Panc1 (cell line): ENCODE measurements around the gene NDUFA13. TPM values are rescaled to one million over a fixed set of nuclear protein-coding genes. Genes with fewer than 3 reads are reported as not detected.

Experiments used
- ATAC-seq: fragments of 200-7000 bp; cut with Tn5 transposase; 2 replicates; pipeline ENCODE4 v1.9.1; 2020; ENCODE audit warnings: mild to moderate bottlenecking, moderate library complexity
- BruUV-seq: library from RNA; stranded (reverse); fragments of 400-500 nt; replicated peaks from 2 replicates; lab custom pipeline; 2021; lab: Mats Ljungman, UMichigan
- CTCF ChIA-PET: fragments of 300-600 bp; sonication (Branson Sonifier 250); formaldehyde crosslinking; loops from one replicate; lab custom pipeline; 2022; ENCODE audit warnings: antibody characterized with exemption; lab: Charles Lee
- POLR2A ChIA-PET: fragments of 300-600 bp; sonication (Branson Sonifier 250); formaldehyde crosslinking; loops from one replicate; lab custom pipeline; 2022; ENCODE audit warnings: antibody characterized with exemption; lab: Charles Lee
- DNase-seq: peaks from one replicate; pipeline ENCODE4 v3.0.0-alpha.2; 2010; ENCODE audit warnings: low read depth, low spot score
- H3K27ac ChIP-seq: 2 replicates; pipeline ENCODE4 v1.5.1; 2011; ENCODE audit warnings: mild to moderate bottlenecking, low read length, inconsistent platforms
- H3K27me3 ChIP-seq: fragments of 200-500 bp; sonication (Bioruptor generic); 2 replicates; pipeline ENCODE4 v1.6.0; 2014; ENCODE audit warnings: low read length, inconsistent platforms; ENCODE audit not compliant: control insufficient read depth, insufficient read depth
- H3K36me3 ChIP-seq: fragments of 200-500 bp; sonication (Bioruptor generic); 2 replicates; pipeline ENCODE4 v1.5.1; 2014; ENCODE audit warnings: inconsistent platforms, mild to moderate bottlenecking, low read length, moderate library complexity; ENCODE audit not compliant: control insufficient read depth, insufficient read depth
- H3K4me1 ChIP-seq: 2 replicates; pipeline ENCODE4 v1.5.1; 2011; ENCODE audit warnings: inconsistent platforms, mild to moderate bottlenecking, low read length, moderate library complexity; ENCODE audit not compliant: control insufficient read depth, insufficient read depth
- H3K4me3 ChIP-seq, 2 experiments: 2 replicates each; pipeline ENCODE4 v1.5.1; 2011 to 2012; ENCODE audit warnings: low read depth in 2 of 2, low read length in 2 of 2, mild to moderate bottlenecking in 2 of 2, inconsistent platforms in 1 of 2, moderate library complexity in 1 of 2
- H3K9me3 ChIP-seq: fragments of 200-500 bp; sonication (Bioruptor generic); 2 replicates; pipeline ENCODE4 v1.5.1; 2014; ENCODE audit warnings: low read depth, mild to moderate bottlenecking, inconsistent platforms, low read length, moderate library complexity; ENCODE audit not compliant: control insufficient read depth, insufficient read depth
- POLR2AphosphoS5 ChIP-seq: IDR thresholded peaks from 2 replicates; pipeline ENCODE4 v1.6.1; 2012; ENCODE audit warnings: mild to moderate bottlenecking, low read depth, low read length, moderate library complexity
- SIN3A ChIP-seq: IDR thresholded peaks from 2 replicates; pipeline ENCODE4 v1.6.1; 2012; ENCODE audit warnings: low read depth, mild to moderate bottlenecking, low read length, moderate library complexity, borderline replicate concordance; ENCODE audit not compliant: insufficient read depth
- TCF7L2 ChIP-seq: IDR thresholded peaks from 2 replicates; pipeline ENCODE4 v1.6.1; 2011; ENCODE audit warnings: mild to moderate bottlenecking, low read depth, low read length, inconsistent platforms
- in situ Hi-C: cut with HindIII; loops from 2 replicates; pipeline ENCODE4 v1.10.0; 2016; ENCODE audit warnings: low sequenced_read_pairs, low pct_unique_long_range_greater_than_20kb
- intact Hi-C: fragments of 100-400 bp; cut with micrococcal nuclease; formaldehyde crosslinking; loops from one replicate; pipeline ENCODE4 v1.10.0; 2022; ENCODE audit not compliant: unreplicated experiment
- total RNA-seq: library from RNA; stranded (reverse); gene quantifications from one replicate; pipeline ENCODE4 v1.2.1, GENCODE V29; 2021; ENCODE audit not compliant: unreplicated experiment
- TF ChIP-seq, protein P1 (sequence below), 2 experiments: IDR thresholded peaks; 2 replicates each; pipeline ENCODE4 v1.6.1; 2011 to 2012; ENCODE audit warnings: low read depth in 2 of 2, control low read depth in 1 of 2, low read length in 1 of 2, mild to moderate bottlenecking in 1 of 2, moderate library complexity in 1 of 2; ENCODE audit not compliant: insufficient read depth in 1 of 2
- TF ChIP-seq, protein P2 (sequence below): fragments of 450-650 bp; IDR thresholded peaks from 2 replicates; pipeline ENCODE4 v1.5.1; 2017; ENCODE audit warnings: mild to moderate bottlenecking

The NDUFA13 gene
- total RNA-seq, 1 experiment from 2014 or later = 287 TPM

DNA sequence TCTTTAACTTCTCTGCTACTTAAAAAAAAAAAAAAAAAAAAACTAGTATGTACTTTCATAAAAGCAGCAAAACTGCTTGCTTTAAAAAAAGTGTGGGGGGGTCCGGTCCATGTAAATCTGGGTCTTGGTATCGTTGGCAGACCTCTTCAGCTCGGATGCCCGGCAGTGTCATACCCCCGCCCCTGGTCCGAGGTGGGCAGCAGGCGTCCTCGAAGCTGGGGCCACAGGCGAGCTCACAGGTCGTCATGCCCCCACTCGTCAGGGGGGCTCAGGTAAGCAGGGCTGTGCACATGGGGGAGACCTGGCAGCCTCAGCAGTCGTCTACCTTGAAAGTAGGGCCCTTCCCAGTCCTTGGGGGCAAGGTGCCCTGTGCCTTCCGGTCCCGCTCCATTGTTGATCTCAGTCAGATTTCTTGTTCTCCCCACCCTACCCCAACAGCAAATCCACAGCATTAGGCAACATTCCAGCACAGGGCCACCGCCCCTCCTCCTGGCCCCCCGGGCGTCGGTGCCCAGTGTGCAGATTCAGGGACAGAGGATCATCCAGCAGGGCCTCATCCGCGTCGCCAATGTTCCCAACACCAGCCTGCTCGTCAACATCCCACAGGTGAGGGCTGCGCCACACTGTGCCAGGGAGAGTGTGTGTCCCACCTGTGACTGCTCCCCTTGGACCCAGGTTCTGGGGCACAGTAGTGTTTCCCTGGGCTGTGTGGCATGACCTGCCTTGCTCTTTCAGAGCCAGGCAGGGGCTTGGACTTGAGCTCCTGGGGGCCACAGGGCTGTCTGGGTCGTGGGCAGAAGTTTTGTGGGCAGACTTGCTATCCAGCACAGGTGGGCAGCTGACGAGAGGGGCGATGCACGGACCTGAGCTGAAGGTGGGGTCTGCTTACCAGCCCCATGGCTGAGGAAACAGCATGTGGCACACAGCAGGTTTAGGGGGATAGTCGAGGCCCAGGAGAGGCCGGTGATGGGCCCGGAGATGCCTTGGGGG, 20.1 kb upstream of the NDUFA13 start:
- TF ChIP-seq SIN3A (no peak), POLR2AphosphoS5 (no peak), TCF7L2 (no peak)
- TF ChIP-seq, protein P1, sequence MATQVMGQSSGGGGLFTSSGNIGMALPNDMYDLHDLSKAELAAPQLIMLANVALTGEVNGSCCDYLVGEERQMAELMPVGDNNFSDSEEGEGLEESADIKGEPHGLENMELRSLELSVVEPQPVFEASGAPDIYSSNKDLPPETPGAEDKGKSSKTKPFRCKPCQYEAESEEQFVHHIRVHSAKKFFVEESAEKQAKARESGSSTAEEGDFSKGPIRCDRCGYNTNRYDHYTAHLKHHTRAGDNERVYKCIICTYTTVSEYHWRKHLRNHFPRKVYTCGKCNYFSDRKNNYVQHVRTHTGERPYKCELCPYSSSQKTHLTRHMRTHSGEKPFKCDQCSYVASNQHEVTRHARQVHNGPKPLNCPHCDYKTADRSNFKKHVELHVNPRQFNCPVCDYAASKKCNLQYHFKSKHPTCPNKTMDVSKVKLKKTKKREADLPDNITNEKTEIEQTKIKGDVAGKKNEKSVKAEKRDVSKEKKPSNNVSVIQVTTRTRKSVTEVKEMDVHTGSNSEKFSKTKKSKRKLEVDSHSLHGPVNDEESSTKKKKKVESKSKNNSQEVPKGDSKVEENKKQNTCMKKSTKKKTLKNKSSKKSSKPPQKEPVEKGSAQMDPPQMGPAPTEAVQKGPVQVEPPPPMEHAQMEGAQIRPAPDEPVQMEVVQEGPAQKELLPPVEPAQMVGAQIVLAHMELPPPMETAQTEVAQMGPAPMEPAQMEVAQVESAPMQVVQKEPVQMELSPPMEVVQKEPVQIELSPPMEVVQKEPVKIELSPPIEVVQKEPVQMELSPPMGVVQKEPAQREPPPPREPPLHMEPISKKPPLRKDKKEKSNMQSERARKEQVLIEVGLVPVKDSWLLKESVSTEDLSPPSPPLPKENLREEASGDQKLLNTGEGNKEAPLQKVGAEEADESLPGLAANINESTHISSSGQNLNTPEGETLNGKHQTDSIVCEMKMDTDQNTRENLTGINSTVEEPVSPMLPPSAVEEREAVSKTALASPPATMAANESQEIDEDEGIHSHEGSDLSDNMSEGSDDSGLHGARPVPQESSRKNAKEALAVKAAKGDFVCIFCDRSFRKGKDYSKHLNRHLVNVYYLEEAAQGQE (IDR thresholded peaks at IDR 0.05; ENCODE audit: insufficient read depth in 1 of 2, low read depth in 2 of 2, low read length in 1 of 2) = no peak
- TF ChIP-seq, protein P2, sequence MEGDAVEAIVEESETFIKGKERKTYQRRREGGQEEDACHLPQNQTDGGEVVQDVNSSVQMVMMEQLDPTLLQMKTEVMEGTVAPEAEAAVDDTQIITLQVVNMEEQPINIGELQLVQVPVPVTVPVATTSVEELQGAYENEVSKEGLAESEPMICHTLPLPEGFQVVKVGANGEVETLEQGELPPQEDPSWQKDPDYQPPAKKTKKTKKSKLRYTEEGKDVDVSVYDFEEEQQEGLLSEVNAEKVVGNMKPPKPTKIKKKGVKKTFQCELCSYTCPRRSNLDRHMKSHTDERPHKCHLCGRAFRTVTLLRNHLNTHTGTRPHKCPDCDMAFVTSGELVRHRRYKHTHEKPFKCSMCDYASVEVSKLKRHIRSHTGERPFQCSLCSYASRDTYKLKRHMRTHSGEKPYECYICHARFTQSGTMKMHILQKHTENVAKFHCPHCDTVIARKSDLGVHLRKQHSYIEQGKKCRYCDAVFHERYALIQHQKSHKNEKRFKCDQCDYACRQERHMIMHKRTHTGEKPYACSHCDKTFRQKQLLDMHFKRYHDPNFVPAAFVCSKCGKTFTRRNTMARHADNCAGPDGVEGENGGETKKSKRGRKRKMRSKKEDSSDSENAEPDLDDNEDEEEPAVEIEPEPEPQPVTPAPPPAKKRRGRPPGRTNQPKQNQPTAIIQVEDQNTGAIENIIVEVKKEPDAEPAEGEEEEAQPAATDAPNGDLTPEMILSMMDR = no peak
- no peaks in the 10 kb centered on the region for H3K36me3 ChIP-seq
- DNase-seq (no peak), ATAC-seq (no peak)
- H3K9me3 ChIP-seq = no peaks in the 10 kb centered on the region
- ChIA-PET POLR2A (interaction anchor here (0.6 kb wide), 1 partner anchor 16 kb away, joined by 4 read pairs; no protein-coding TSS in a partner anchor), CTCF (no interaction called here)
- H3K4me3 ChIP-seq = no peak overlapping the region
- BruUV-seq = no TSS peak
- intact Hi-C loops = no loop called here
- no peaks in the 10 kb centered on the region for H3K27me3 ChIP-seq
- H3K27ac ChIP-seq = no peak overlapping the region
- H3K4me1 ChIP-seq = no peaks in the 10 kb centered on the region
- in situ Hi-C loops = no loop called here

DNA sequence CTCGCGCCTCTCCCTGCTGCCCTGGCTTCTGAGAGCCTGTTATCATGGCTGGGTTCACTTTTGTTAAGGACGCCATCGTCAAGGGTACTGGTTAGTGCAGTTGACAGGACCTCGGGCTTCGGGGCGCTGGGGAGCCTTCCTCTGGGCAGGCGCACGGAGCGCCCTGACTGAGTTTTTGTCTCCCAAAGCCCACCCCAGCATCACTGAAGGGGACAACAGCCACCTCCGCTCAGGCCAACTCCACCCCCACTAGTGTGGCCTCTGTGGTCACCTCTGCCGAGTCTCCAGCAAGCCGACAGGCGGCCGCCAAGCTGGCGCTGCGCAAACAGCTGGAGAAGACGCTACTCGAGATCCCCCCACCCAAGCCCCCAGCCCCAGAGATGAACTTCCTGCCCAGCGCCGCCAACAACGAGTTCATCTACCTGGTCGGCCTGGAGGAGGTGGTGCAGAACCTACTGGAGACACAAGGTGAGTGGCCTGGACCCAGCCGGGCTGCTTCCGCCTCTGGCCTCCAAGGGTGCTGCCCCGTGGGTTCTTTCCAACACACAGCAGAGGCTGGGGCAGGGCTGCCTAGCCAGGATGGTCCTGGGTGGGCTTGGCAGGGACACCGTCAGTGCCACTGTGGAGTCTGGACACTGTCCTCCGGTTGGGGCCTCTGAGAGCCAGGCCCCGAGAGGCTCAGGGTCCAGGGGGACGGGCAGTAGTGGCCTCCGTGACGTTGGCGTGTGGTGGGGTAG, 17.6 kb upstream of the NDUFA13 start:
- Histone ChIP-seq H3K4me1 (no peaks in the 10 kb centered on the region), H3K36me3 (no peaks in the 10 kb centered on the region), H3K27me3 (no peaks in the 10 kb centered on the region), H3K27ac (no peak overlapping the region), H3K4me3 (no peak overlapping the region), H3K9me3 (no peaks in the 10 kb centered on the region)
- intact Hi-C loops = no loop called here
- DNase-seq (no peak), ATAC-seq (no peak)
- no TSS peak for BruUV-seq
- POLR2A ChIA-PET = no interaction called here
- TF ChIP-seq TCF7L2 = no peak
- TF ChIP-seq SIN3A = no peak
- TF ChIP-seq, protein P1 (IDR thresholded peaks at IDR 0.05; ENCODE audit: insufficient read depth in 1 of 2, low read depth in 2 of 2, low read length in 1 of 2) = no peak
- TF ChIP-seq, protein P2 = no peak
- no peak for TF ChIP-seq POLR2AphosphoS5
- in situ Hi-C loops = no loop called here
- CTCF ChIA-PET = no interaction called here
